ENCODE data around the gene ACTL6B. TPM values are rescaled to one million over a fixed set of nuclear protein-coding genes. Genes with fewer than 3 reads are reported as not detected.

ACTL6B gene
- total and polyA plus RNA-seq, 9 of the 15 experiments (the other 6 are each of a cell fraction or from before 2014, with no cell fraction given): not detected

- peak; percentile 83 for TF ChIP-seq GABPA (tag; conservative IDR thresholded peaks at IDR 0.05; ENCODE audit: low read depth)
- no peak for TF ChIP-seq SOX6 (IDR thresholded peaks at IDR 0.05)
- TF ChIP-seq CREM (IDR thresholded peaks at IDR 0.05; ENCODE audit: low read depth): peak; percentile 55; the same call in 1 of the 2 replicates
- peak; percentile 58; the same call in 1 of the 2 replicates for TF ChIP-seq ELF1 (tag; IDR thresholded peaks at IDR 0.05)
- peak; percentile 62 for TF ChIP-seq RBFOX2 (IDR thresholded peaks at IDR 0.05; ENCODE audit: low read depth, low read length)
- no peak for TF ChIP-seq MAX (CRISPR knock-in tag; IDR thresholded peaks at IDR 0.05)
- no peak for TF ChIP-seq ZNF212 (CRISPR knock-in tag; IDR thresholded peaks at IDR 0.05)
- TF ChIP-seq NONO (IDR thresholded peaks at IDR 0.05; ENCODE audit: low read depth in 2 of 2, low read length in 1 of 2): no peak
- peak; percentile 20; the same call in 1 of the 2 replicates for TF ChIP-seq MYC (IDR thresholded peaks at IDR 0.05; ENCODE audit: low read depth, low read length)
- TF ChIP-seq MYC (CRISPR knock-in tag; IDR thresholded peaks at IDR 0.05; ENCODE audit: borderline replicate concordance, low read depth): no peak
- TF ChIP-seq TBP (optimal IDR thresholded peaks at IDR 0.05; ENCODE audit: low read depth, low read length): peak; percentile 55
- no peak for TF ChIP-seq ZNF3 (CRISPR knock-in tag; IDR thresholded peaks at IDR 0.05)
- TF ChIP-seq, protein P1, sequence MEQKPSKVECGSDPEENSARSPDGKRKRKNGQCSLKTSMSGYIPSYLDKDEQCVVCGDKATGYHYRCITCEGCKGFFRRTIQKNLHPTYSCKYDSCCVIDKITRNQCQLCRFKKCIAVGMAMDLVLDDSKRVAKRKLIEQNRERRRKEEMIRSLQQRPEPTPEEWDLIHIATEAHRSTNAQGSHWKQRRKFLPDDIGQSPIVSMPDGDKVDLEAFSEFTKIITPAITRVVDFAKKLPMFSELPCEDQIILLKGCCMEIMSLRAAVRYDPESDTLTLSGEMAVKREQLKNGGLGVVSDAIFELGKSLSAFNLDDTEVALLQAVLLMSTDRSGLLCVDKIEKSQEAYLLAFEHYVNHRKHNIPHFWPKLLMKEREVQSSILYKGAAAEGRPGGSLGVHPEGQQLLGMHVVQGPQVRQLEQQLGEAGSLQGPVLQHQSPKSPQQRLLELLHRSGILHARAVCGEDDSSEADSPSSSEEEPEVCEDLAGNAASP (IDR thresholded peaks at IDR 0.05): no peak
- no peak for TF ChIP-seq IRF1 (CRISPR knock-in tag; IDR thresholded peaks at IDR 0.05; ENCODE audit: borderline replicate concordance)
- TF ChIP-seq ZNF778 (CRISPR knock-in tag; IDR thresholded peaks at IDR 0.05): no peak
- peak in 1 of 2 experiments; percentile 46; a peak in 3 of 4 replicates for TF ChIP-seq NRF1 (conservative IDR thresholded peaks at IDR 0.05 in 1 of 2, IDR thresholded peaks at IDR 0.05 in 1 of 2)
- TF ChIP-seq EZH2 (IDR thresholded peaks at IDR 0.05; ENCODE audit: borderline replicate concordance, low read depth, low read length): no peak
- no peak for TF ChIP-seq CEBPZ (IDR thresholded peaks at IDR 0.05; ENCODE audit: borderline replicate concordance, low read depth, low read length)
- TF ChIP-seq ETV1 (tag; conservative IDR thresholded peaks at IDR 0.05; ENCODE audit: low read depth): peak; percentile 73
- TF ChIP-seq ZBTB7A (IDR thresholded peaks at IDR 0.05; ENCODE audit: borderline replicate concordance, control insufficient read depth, low read depth, low read length): peak; percentile 70
Measured at GRCh38 chr7:100675581-100676350, 19.5 kb upstream of the ACTL6B start (continued).

Data from K562 (cell line).